Adipocyte (in vitro differentiated cells): ENCODE data around the gene ALDOA.
"Not testable (repeated sequence)": the region's sequence is repeated elsewhere in the genome, so short reads cannot be mapped to it uniquely, and the experiment has no call there.

ENCODE experiments used
- DNase-seq: peaks from one replicate; pipeline ENCODE4 v3.0.0-alpha.2; 2015; ENCODE audit warnings: low read depth
- H3K27me3 ChIP-seq: replicated peaks from 2 replicates; pipeline ENCODE4 v1.7.0; 2013; ENCODE audit warnings: mild to moderate bottlenecking, low read length, moderate library complexity; ENCODE audit not compliant: control insufficient read depth, insufficient read depth
- H3K36me3 ChIP-seq: 2 replicates; pipeline ENCODE4 v1.7.0; 2013; ENCODE audit warnings: low read length, mild to moderate bottlenecking, moderate library complexity; ENCODE audit not compliant: control insufficient read depth, insufficient read depth, severe bottlenecking
- H3K4me1 ChIP-seq: 2 replicates; pipeline ENCODE4 v1.7.0; 2013; ENCODE audit warnings: mild to moderate bottlenecking, low read length, moderate library complexity; ENCODE audit not compliant: control insufficient read depth, insufficient read depth
- H3K4me3 ChIP-seq: 2 replicates; pipeline ENCODE4 v1.7.0; 2013; ENCODE audit warnings: mild to moderate bottlenecking, low read length, moderate library complexity
- H3K9ac ChIP-seq: 2 replicates; pipeline ENCODE4 v1.7.0; 2013; ENCODE audit warnings: mild to moderate bottlenecking, low read length, moderate library complexity
- H3K9me3 ChIP-seq: 2 replicates; pipeline ENCODE4 v1.7.0; 2013; ENCODE audit warnings: mild to moderate bottlenecking, low read length, moderate library complexity; ENCODE audit not compliant: control insufficient read depth

The ALDOA gene

DNA sequence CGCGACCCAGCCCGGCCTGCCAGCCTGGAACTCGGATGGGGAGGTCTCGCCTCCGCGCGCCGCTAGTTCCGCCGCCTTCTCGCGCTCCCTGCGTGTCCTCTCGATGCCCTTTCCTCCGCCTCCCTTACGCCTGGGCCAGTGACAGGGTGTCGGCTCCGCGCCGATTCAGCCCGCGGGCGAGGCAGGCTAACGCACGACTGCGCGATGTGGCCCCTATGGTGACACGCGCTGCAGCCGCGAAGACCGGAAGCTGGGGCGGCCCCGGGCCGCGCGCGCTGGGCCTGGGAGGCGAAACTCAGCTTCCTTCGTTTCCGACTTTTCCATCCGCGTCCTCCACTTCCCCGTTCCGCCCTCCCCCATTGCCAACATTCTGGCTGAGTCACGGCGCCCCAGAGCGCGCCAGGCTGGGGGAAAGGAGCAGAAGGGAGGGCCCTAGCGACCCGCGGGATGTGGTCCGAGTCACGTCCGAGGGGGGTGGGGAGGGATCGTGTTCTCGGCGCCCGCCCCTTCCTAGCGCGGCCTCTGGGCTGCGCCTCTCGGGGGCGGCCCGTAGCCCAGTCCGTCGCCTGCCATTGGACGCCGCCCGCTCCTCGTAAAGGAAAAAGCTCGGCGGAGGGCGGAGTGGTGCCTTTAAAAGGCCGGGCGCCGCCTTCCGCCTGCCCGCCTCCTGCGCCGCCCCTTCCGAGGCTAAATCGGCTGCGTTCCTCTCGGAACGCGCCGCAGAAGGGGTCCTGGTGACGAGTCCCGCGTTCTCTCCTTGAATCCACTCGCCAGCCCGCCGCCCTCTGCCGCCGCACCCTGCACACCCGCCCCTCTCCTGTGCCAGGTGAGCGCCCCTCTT is at the start of gene ALDOA:
ALDOA (plus strand) TSS at position 659 of the 841 bp plus-strand sequence. CDS start 1,138 bp downstream, outside the sequence.
- Histone ChIP-seq H3K36me3 (peaks cover 42% of the 10 kb centered on the region), H3K4me3 (peak within 1 kb of the TSS; percentile 99), H3K9ac (peak within 1 kb of the TSS; percentile 100), H3K27me3 (no peaks in the 10 kb centered on the region), H3K9me3 (no peaks in the 10 kb centered on the region), H3K4me1 (peaks cover 55% of the 10 kb centered on the region)
- peak; percentile 99 for DNase-seq

DNA sequence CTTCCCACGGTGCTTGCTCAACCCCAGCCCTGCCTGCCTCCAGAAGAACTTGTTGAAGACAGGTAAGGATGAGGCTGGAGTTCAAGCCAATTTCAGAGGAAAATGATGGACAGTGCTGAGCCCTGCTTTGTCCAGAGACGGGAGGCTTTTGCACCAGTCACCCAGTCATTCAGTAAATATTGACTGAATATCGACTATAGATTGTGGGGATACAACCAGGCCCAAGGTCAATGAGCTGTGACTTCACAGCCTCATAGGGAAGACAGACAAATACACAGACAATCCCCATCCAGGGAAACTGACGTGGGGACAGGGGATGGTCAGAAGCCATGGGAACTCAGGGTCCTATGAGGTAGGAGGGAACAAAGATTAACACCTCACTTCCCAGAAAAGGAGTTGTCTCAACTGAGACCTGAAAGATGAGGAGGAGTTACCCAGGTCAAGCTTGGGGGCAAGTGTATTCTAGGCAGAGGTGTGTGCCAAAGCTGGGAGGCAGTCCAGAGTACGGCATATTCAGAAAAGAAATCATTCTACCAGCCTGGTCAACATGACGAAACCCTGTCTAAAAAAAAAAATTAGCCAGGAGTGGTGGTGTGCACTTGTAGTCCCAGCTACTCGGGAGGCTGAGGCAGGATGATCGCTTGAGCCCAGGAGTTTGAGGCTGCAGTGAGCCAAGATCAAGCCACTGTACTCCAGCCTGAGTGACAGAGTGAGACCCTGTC is 48.8 kb upstream of the ALDOA start:
- Histone ChIP-seq H3K9me3 (no peaks in the 10 kb centered on the region), H3K27me3 (peaks cover 5% of the 10 kb centered on the region), H3K4me1 (peaks cover 10% of the 10 kb centered on the region), H3K9ac (no peak overlapping the region), H3K4me3 (no peak overlapping the region), H3K36me3 (no peaks in the 10 kb centered on the region)
- no peak for DNase-seq

GRCh38 chr16:30017277-30017656 is 48.3 kb upstream of the ALDOA start:
- DNase-seq, result no peak
- Histone ChIP-seq H3K36me3 (no peaks in the 10 kb centered on the region), H3K9me3 (no peaks in the 10 kb centered on the region), H3K4me1 (peaks cover 5% of the 10 kb centered on the region), H3K4me3 (no peak overlapping the region), H3K9ac (no peak overlapping the region), H3K27me3 (peaks cover 5% of the 10 kb centered on the region)

DNA sequence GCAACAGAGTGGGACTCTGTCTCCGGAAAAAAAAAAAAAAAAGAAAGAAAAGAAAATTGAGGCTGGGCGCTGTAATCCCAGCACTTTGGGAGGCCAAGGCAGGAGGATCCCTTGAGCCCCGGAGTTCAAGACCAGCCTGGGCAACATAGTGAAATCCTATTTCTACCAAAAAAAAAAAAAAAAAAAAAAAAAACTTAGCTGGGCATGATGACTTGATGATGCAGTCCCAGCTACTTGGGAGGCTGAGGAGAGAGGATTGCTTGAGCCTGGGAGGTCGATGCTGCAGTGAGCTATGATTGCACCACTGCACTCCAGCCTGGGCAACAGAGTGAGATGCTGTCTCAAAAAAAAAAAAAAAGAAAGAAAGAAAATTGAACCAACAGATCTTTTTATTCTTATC is 47.6 kb upstream of the ALDOA start:
- not testable (repeated sequence) for H3K9me3 ChIP-seq, H3K4me3 ChIP-seq, H3K4me1 ChIP-seq, H3K36me3 ChIP-seq, DNase-seq, H3K9ac ChIP-seq, H3K27me3 ChIP-seq

- Histone ChIP-seq H3K4me3 (no peak overlapping the region), H3K4me1 (peaks cover 5% of the 10 kb centered on the region), H3K9ac (no peak overlapping the region), H3K27me3 (peaks cover 13% of the 10 kb centered on the region), H3K9me3 (no peaks in the 10 kb centered on the region), H3K36me3 (no peaks in the 10 kb centered on the region)
- no peak for DNase-seq
Measured at GRCh38 chr16:30018731-30019158, 46.8 kb upstream of the ALDOA start.

GRCh38 chr16:30022887-30023286 is 42.7 kb upstream of the ALDOA start, which contains the start of gene C16orf92:
C16orf92 (plus strand) TSS chr16:30023198; CDS start chr16:30023341, 143 bp downstream.
- Histone ChIP-seq H3K4me1 (peaks cover 5% of the 10 kb centered on the region), H3K4me3 (no peak within 1 kb of the TSS), H3K27me3 (peaks cover 37% of the 10 kb centered on the region), H3K9ac (no peak within 1 kb of the TSS), H3K9me3 (no peaks in the 10 kb centered on the region), H3K36me3 (no peaks in the 10 kb centered on the region)
- no peak for DNase-seq

- Histone ChIP-seq H3K4me1 (peaks cover 5% of the 10 kb centered on the region), H3K27me3 (peaks cover 44% of the 10 kb centered on the region), H3K4me3 (no peak overlapping the region), H3K9me3 (no peaks in the 10 kb centered on the region), H3K36me3 (no peaks in the 10 kb centered on the region), H3K9ac (no peak overlapping the region)
- DNase-seq, result no peak
Measured at GRCh38 chr16:30023586-30023985, 42.0 kb upstream of the ALDOA start.

GRCh38 chr16:30024451-30024850 is 41.1 kb upstream of the ALDOA start:
- Histone ChIP-seq H3K4me1 (peaks cover 5% of the 10 kb centered on the region), H3K9ac (no peak overlapping the region), H3K36me3 (no peaks in the 10 kb centered on the region), H3K4me3 (no peak overlapping the region), H3K9me3 (no peaks in the 10 kb centered on the region), H3K27me3 (peaks cover 51% of the 10 kb centered on the region)
- no peak for DNase-seq

DNA sequence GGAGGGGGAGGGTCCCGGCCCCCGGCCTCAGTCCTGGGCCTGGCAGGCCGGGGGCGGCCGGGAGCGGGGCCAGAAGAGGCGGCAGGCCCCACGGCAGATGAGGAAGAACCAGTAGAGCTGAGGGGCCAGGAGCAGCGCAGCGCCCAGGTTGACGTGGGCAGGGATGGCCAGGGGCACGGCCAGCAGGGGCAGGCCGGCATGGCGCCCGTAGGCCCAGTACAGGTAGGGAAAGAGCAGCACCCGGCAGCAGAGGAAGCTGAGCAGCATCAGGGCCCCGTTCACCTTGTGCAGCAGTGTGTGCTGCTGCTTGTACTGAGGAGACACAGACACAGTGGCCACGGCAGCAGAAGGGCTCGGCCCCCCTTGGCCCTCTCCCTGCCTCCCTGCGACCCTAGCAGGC is 40.4 kb upstream of the ALDOA start:
- Histone ChIP-seq H3K9me3 (no peaks in the 10 kb centered on the region), H3K4me1 (peaks cover 5% of the 10 kb centered on the region)

GRCh38 chr16:30025574-30025973 is 40.0 kb upstream of the ALDOA start:
- Histone ChIP-seq H3K27me3 (peaks cover 61% of the 10 kb centered on the region), H3K36me3 (no peaks in the 10 kb centered on the region), H3K4me3 (no peak overlapping the region), H3K9ac (no peak overlapping the region), H3K9me3 (no peaks in the 10 kb centered on the region), H3K4me1 (peaks cover 5% of the 10 kb centered on the region)
- no peak for DNase-seq

More for the DNA sequence above, 40.4 kb upstream of the ALDOA start:
- H3K4me3 ChIP-seq, result no peak overlapping the region
- no peak for DNase-seq
- no peak overlapping the region for H3K9ac ChIP-seq
- no peaks in the 10 kb centered on the region for H3K36me3 ChIP-seq
- H3K27me3 ChIP-seq, result peaks cover 58% of the 10 kb centered on the region

- H3K36me3 ChIP-seq, result no peaks in the 10 kb centered on the region
- no peaks in the 10 kb centered on the region for H3K9me3 ChIP-seq
- H3K4me3 ChIP-seq, result no peak overlapping the region
- no peaks in the 10 kb centered on the region for H3K4me1 ChIP-seq
- no peak for DNase-seq
- peaks cover 63% of the 10 kb centered on the region for H3K27me3 ChIP-seq
- H3K9ac ChIP-seq, result no peak overlapping the region
Measured at GRCh38 chr16:30026449-30026848, 39.1 kb upstream of the ALDOA start.
